NCI-H460 (cell line): ENCODE data around the gene PRR15. TPM values are rescaled to one million over a fixed set of nuclear protein-coding genes. Genes with fewer than 3 reads are reported as not detected.

Experiments
- DNase-seq: peaks from one replicate; pipeline ENCODE4 v3.0.0-alpha.2; 2016; ENCODE audit warnings: low read depth; ENCODE audit errors: extremely low read depth
- total RNA-seq: library from RNA; depleted of rRNA; stranded (reverse); fragments of >200 nt; shearing (Covaris generic); gene quantifications from 2 replicates; pipeline ENCODE4 v1.2.3, GENCODE V29; 2014; rRNA removed

The PRR15 gene
- total RNA-seq, 1 experiment from 2014 or later: not detected

DNA sequence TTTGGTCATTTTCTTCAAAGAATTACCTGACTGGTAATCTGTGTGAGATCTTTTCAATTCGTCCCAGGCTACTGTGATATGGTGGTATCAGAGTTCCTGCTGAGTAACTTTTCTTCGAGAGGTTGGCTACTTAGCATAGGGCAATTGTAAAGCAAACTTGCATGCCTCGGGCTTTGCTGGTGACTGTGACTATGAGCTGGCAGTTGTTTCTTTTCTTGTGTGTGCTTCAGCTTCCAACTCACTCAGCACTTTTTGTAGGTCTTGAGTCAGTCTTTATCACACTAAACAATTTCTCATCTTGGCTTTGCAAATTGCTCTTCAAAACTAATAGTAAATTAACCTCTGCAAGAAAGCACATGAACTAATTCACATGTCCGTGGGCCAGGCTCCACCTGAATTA, 44.3 kb downstream of the PRR15 start:
- no peak for DNase-seq

DNA sequence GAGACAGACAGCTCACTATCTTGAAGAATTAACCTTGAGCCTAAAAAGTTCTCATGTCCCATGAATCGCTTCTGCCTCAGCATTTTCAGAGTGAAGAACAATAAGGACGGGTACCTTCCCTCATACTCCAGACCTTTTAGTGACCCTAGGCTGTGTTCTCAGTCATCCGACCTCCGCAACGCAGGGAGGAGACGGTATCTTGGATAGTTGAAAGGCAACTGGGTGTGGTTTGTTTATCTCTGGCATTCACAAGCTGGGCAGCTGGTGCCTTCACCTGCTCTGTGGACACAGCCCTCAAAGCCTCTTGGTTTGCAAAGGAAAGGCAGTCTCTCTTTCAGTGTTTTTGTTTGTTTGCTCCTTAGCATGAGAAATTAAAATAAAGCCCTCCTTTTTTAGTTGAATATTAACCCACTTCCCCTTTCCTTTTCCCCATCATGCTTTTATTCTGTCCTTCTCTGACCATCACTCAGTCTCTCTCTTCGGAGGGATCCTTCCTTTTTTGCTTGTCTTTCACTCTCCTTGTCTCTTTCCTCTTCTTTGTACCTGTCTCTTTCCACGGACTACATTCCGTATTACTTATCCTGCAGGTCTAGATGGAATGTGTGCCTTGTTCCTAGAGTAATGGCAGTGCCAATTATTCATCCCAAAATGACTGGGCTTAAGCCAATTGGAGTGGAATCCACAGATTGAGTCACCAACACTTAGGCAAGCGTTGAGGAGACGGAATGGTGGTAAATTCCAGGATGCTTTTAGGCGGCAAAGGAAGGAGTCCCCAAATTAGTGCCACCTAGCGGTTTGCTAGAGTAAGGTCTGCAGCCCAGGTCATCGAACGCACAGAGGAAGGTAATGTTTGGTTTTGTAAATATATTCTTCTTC, 45.8 kb downstream of the PRR15 start:
- peak; percentile 48 for DNase-seq

DNA sequence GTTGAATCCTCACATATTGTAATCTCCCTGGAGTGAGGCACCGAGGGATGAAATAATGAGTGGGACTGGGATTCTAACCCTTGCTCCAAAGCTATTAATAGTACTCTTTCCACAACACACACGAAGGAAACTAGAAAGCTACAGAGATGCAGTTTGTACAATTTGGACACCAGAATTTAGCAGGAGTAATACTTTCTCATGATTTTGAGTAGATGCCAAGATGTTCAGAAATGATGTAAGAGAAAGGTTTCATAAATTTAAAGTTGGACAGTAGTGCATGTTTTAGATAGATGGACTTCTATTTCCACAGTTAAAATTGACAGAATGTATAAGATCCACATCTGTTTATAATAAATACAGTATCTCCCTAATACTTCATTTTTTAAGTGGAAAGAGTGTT, 46.5 kb downstream of the PRR15 start:
- DNase-seq: no peak

DNA sequence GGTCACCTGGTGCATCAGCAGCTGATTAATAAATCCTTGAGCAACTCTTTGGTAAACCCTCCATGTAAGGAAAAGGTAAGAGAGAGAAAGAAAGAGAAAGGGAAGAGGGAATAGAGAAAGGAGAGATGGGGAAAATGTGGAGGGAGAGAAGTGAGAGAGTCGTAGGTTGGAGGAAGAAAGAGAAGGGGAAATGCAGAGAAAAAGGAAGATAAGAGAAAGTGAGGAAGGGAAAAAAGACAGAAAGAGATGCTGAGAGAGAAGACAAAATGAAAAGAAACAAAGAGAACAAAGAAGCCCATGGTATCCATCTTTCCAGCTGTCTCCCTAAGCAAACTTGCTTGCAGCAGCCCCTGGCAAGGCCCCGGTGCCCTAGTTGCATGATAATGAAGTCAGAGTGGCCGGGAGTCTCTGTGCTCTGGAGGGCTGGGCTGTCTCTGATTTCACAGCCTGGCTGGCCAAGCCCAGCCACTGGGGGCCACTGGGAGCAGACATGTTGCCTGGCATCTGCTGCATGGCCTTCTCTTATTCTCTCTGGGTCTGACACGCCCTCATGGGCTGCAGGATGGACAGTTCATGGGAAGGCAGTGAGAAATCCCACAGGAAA, 48.4 kb downstream of the PRR15 start:
- no peak for DNase-seq

- no peak for DNase-seq
These were observed 49.0 kb downstream of the PRR15 start for GRCh38 chr7:29612596-29612995.

- no peak for DNase-seq
These were observed 49.5 kb downstream of the PRR15 start for GRCh38 chr7:29613100-29613499.

DNA sequence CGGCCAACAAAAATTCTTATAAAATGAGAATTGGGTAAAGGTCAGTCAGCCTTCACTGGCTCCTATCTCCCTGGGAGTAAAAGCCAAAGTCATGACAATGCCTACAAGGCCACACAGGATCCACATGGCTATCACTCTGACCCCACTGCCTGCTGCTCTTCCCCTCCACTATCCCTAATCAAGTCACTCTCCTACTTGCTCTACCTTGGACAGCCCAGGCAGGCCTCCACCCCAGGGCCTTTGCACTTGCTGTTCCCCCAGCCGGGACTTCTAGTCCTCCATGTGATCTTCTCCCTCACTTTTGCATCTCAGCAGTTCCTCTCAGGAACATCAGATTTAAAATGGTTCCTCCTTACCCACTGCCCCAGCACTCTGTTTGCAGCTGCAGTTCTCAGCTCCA, 50.6 kb downstream of the PRR15 start:
- no peak for DNase-seq

Other genes with a start within 250 kb of the PRR15 start
- gene WIPF3, start 242.7 kb downstream of the PRR15 start, total RNA-seq: 0.07 TPM in 1 of 2 replicates, not detected in the other